Jurkat, Clone E6-1 (cell line): ENCODE data around the gene KREMEN1.
"Not testable (repeated sequence)": the region's sequence is repeated elsewhere in the genome, so short reads cannot be mapped to it uniquely, and the experiment has no call there.

Experiments used
- DNase-seq: peaks from one replicate; pipeline ENCODE4 v3.0.0-alpha.2; 2011; ENCODE audit warnings: low read depth, low spot score
- H3K4me3 ChIP-seq: 2 replicates; pipeline ENCODE4 v1.5.1; 2011; ENCODE audit warnings: mild to moderate bottlenecking, low read length, control low read depth, moderate library complexity

Gene KREMEN1

GRCh38 chr22:29120098-29120912 is 47.5 kb downstream of the KREMEN1 start:
- not testable (repeated sequence) for H3K4me3 ChIP-seq, DNase-seq

GRCh38 chr22:29121124-29121523 is 48.3 kb downstream of the KREMEN1 start:
- DNase-seq = no peak
- no peak overlapping the region for H3K4me3 ChIP-seq

- H3K4me3 ChIP-seq = no peak overlapping the region
- peak; percentile 17 for DNase-seq
Observed at GRCh38 chr22:29122041-29122440, 49.2 kb downstream of the KREMEN1 start.

- DNase-seq = no peak
- no peak overlapping the region for H3K4me3 ChIP-seq
Observed at GRCh38 chr22:29124777-29125442, 52.1 kb downstream of the KREMEN1 start.

- no peak overlapping the region for H3K4me3 ChIP-seq
- DNase-seq = no peak
Observed at GRCh38 chr22:29125443-29125778, 52.6 kb downstream of the KREMEN1 start.

GRCh38 chr22:29125844-29126243 is 53.0 kb downstream of the KREMEN1 start:
- DNase-seq = no peak
- no peak overlapping the region for H3K4me3 ChIP-seq

GRCh38 chr22:29126670-29127395 is 54.0 kb downstream of the KREMEN1 start:
- no peak for DNase-seq
- no peak overlapping the region for H3K4me3 ChIP-seq

- DNase-seq = no peak
- no peak overlapping the region for H3K4me3 ChIP-seq
Observed at GRCh38 chr22:29128891-29129807, 56.3 kb downstream of the KREMEN1 start.

GRCh38 chr22:29129808-29130140 is 56.9 kb downstream of the KREMEN1 start:
- no peak overlapping the region for H3K4me3 ChIP-seq

GRCh38 chr22:29130476-29130875 is 57.6 kb downstream of the KREMEN1 start:
- no peak for DNase-seq
- H3K4me3 ChIP-seq = no peak overlapping the region

More at GRCh38 chr22:29129808-29130140, 56.9 kb downstream of the KREMEN1 start:
- DNase-seq = no peak

GRCh38 chr22:29133603-29134133 is 60.8 kb downstream of the KREMEN1 start:
- H3K4me3 ChIP-seq = no peak overlapping the region
- DNase-seq = no peak

- no peak for DNase-seq
- no peak overlapping the region for H3K4me3 ChIP-seq
Observed at GRCh38 chr22:29134448-29134847, 61.6 kb downstream of the KREMEN1 start.

GRCh38 chr22:29136782-29137700 is 64.2 kb downstream of the KREMEN1 start:
- DNase-seq = no peak
- no peak overlapping the region for H3K4me3 ChIP-seq

- DNase-seq = no peak
- no peak overlapping the region for H3K4me3 ChIP-seq
Observed at GRCh38 chr22:29138556-29139305, 65.9 kb downstream of the KREMEN1 start.

GRCh38 chr22:29139965-29140782 is 67.3 kb downstream of the KREMEN1 start:
- DNase-seq = no peak

GRCh38 chr22:29141078-29141688 is 68.3 kb downstream of the KREMEN1 start:
- no peak for DNase-seq
- H3K4me3 ChIP-seq = no peak overlapping the region

More at GRCh38 chr22:29139965-29140782, 67.3 kb downstream of the KREMEN1 start:
- H3K4me3 ChIP-seq = no peak overlapping the region
